Stimulated activated CD4-positive, alpha-beta T cell treated with anti-CD3 and anti-CD28 coated beads, Interleukin-15, amount 100 ng/mL, for 48 hours (primary cell): ENCODE results near the gene TMC1.

ENCODE experiments used
- DNase-seq, 2 donors: peaks; one replicate each; pipeline ENCODE4 v3.0.0-alpha.2; 2020; ENCODE audit warnings: low read depth in 2 of 2

The TMC1 gene

GRCh38 chr9:72871685-72872084 lies 350.3 kb downstream of the TMC1 start:
- no peak for DNase-seq

- no peak for DNase-seq
These were observed 351.3 kb downstream of the TMC1 start for GRCh38 chr9:72872718-72873117.

GRCh38 chr9:72873456-72873855 lies 352.0 kb downstream of the TMC1 start:
- DNase-seq, result no peak

GRCh38 chr9:72874344-72874743 lies 352.9 kb downstream of the TMC1 start:
- DNase-seq, result no peak

GRCh38 chr9:72875221-72875620 lies 353.8 kb downstream of the TMC1 start:
- no peak for DNase-seq

- no peak for DNase-seq
These were observed 359.4 kb downstream of the TMC1 start for GRCh38 chr9:72880821-72881220.

GRCh38 chr9:72882117-72882775 lies 360.8 kb downstream of the TMC1 start:
- DNase-seq, result no peak

GRCh38 chr9:72883875-72884274 lies 362.5 kb downstream of the TMC1 start:
- DNase-seq, result no peak

- no peak for DNase-seq
These were observed 363.1 kb downstream of the TMC1 start for GRCh38 chr9:72884508-72884907.
